Panc1 (cell line): ENCODE results near the gene A2ML1. TPM values are rescaled to one million over a fixed set of nuclear protein-coding genes. Genes with fewer than 3 reads are reported as not detected.

Source experiments
- ATAC-seq: fragments of 200-7000 bp; cut with Tn5 transposase; 2 replicates; pipeline ENCODE4 v1.9.1; 2020; ENCODE audit warnings: mild to moderate bottlenecking, moderate library complexity
- BruUV-seq: library from RNA; stranded (reverse); fragments of 400-500 nt; replicated peaks from 2 replicates; lab custom pipeline; 2021; lab: Mats Ljungman, UMichigan
- CTCF ChIA-PET: fragments of 300-600 bp; sonication (Branson Sonifier 250); formaldehyde crosslinking; loops from one replicate; lab custom pipeline; 2022; ENCODE audit warnings: antibody characterized with exemption; lab: Charles Lee
- POLR2A ChIA-PET: fragments of 300-600 bp; sonication (Branson Sonifier 250); formaldehyde crosslinking; loops from one replicate; lab custom pipeline; 2022; ENCODE audit warnings: antibody characterized with exemption; lab: Charles Lee
- DNase-seq: peaks from one replicate; pipeline ENCODE4 v3.0.0-alpha.2; 2010; ENCODE audit warnings: low read depth, low spot score
- H3K27ac ChIP-seq: 2 replicates; pipeline ENCODE4 v1.5.1; 2011; ENCODE audit warnings: mild to moderate bottlenecking, low read length, inconsistent platforms
- H3K27me3 ChIP-seq: fragments of 200-500 bp; sonication (Bioruptor generic); 2 replicates; pipeline ENCODE4 v1.6.0; 2014; ENCODE audit warnings: low read length, inconsistent platforms; ENCODE audit not compliant: control insufficient read depth, insufficient read depth
- H3K36me3 ChIP-seq: fragments of 200-500 bp; sonication (Bioruptor generic); 2 replicates; pipeline ENCODE4 v1.5.1; 2014; ENCODE audit warnings: inconsistent platforms, mild to moderate bottlenecking, low read length, moderate library complexity; ENCODE audit not compliant: control insufficient read depth, insufficient read depth
- H3K4me1 ChIP-seq: 2 replicates; pipeline ENCODE4 v1.5.1; 2011; ENCODE audit warnings: inconsistent platforms, mild to moderate bottlenecking, low read length, moderate library complexity; ENCODE audit not compliant: control insufficient read depth, insufficient read depth
- H3K4me3 ChIP-seq, 2 experiments: 2 replicates each; pipeline ENCODE4 v1.5.1; 2011 to 2012; ENCODE audit warnings: low read depth in 2 of 2, low read length in 2 of 2, mild to moderate bottlenecking in 2 of 2, inconsistent platforms in 1 of 2, moderate library complexity in 1 of 2
- H3K9me3 ChIP-seq: fragments of 200-500 bp; sonication (Bioruptor generic); 2 replicates; pipeline ENCODE4 v1.5.1; 2014; ENCODE audit warnings: low read depth, mild to moderate bottlenecking, inconsistent platforms, low read length, moderate library complexity; ENCODE audit not compliant: control insufficient read depth, insufficient read depth
- CTCF ChIP-seq: fragments of 450-650 bp; IDR thresholded peaks from 2 replicates; pipeline ENCODE4 v1.5.1; 2017; ENCODE audit warnings: mild to moderate bottlenecking
- POLR2AphosphoS5 ChIP-seq: IDR thresholded peaks from 2 replicates; pipeline ENCODE4 v1.6.1; 2012; ENCODE audit warnings: mild to moderate bottlenecking, low read depth, low read length, moderate library complexity
- REST ChIP-seq, 2 experiments: IDR thresholded peaks; 2 replicates each; pipeline ENCODE4 v1.6.1; 2011 to 2012; ENCODE audit warnings: low read depth in 2 of 2, control low read depth in 1 of 2, low read length in 1 of 2, mild to moderate bottlenecking in 1 of 2, moderate library complexity in 1 of 2; ENCODE audit not compliant: insufficient read depth in 1 of 2
- SIN3A ChIP-seq: IDR thresholded peaks from 2 replicates; pipeline ENCODE4 v1.6.1; 2012; ENCODE audit warnings: low read depth, mild to moderate bottlenecking, low read length, moderate library complexity, borderline replicate concordance; ENCODE audit not compliant: insufficient read depth
- TCF7L2 ChIP-seq: IDR thresholded peaks from 2 replicates; pipeline ENCODE4 v1.6.1; 2011; ENCODE audit warnings: mild to moderate bottlenecking, low read depth, low read length, inconsistent platforms
- in situ Hi-C: cut with HindIII; loops from 2 replicates; pipeline ENCODE4 v1.10.0; 2016; ENCODE audit warnings: low sequenced_read_pairs, low pct_unique_long_range_greater_than_20kb
- intact Hi-C: fragments of 100-400 bp; cut with micrococcal nuclease; formaldehyde crosslinking; loops from one replicate; pipeline ENCODE4 v1.10.0; 2022; ENCODE audit not compliant: unreplicated experiment
- total RNA-seq: library from RNA; stranded (reverse); gene quantifications from one replicate; pipeline ENCODE4 v1.2.1, GENCODE V29; 2021; ENCODE audit not compliant: unreplicated experiment

Gene A2ML1
- total RNA-seq, 1 experiment from 2014 or later: not detected

GRCh38 chr12:8847435-8847834, 25.0 kb downstream of the A2ML1 start:
- in situ Hi-C loops (no loop called here), intact Hi-C loops (no loop called here)
- no peaks in the 10 kb centered on the region for H3K9me3 ChIP-seq
- no peak for ATAC-seq
- no peaks in the 10 kb centered on the region for H3K36me3 ChIP-seq
- no peak overlapping the region for H3K4me3 ChIP-seq
- CTCF ChIA-PET: no interaction called here
- H3K27me3 ChIP-seq: no peaks in the 10 kb centered on the region; the same call in 1 of the 2 replicates
- POLR2A ChIA-PET: no interaction called here
- no peak for TF ChIP-seq SIN3A
- no peak for TF ChIP-seq REST (IDR thresholded peaks at IDR 0.05; ENCODE audit: insufficient read depth in 1 of 2, low read depth in 2 of 2, low read length in 1 of 2)
- TF ChIP-seq CTCF: no peak
- 0 out of 2 replicates have a peak, but pooled peaks cover 4% of the 10 kb centered on the region for H3K4me1 ChIP-seq
- BruUV-seq: no TSS peak
- no peak for DNase-seq
- no peak overlapping the region for H3K27ac ChIP-seq

- ChIA-PET POLR2A (no interaction called here), CTCF (no interaction called here)
- ATAC-seq (no peak), DNase-seq (no peak)
- Histone ChIP-seq H3K4me1 (no peaks in the 10 kb centered on the region), H3K36me3 (no peaks in the 10 kb centered on the region), H3K27ac (no peak overlapping the region), H3K4me3 (no peak overlapping the region), H3K9me3 (no peaks in the 10 kb centered on the region), H3K27me3 (no peaks in the 10 kb centered on the region; the same call in 1 of the 2 replicates)
- intact Hi-C loops (no loop called here), in situ Hi-C loops (no loop called here)
- TF ChIP-seq TCF7L2 (no peak), SIN3A (no peak), CTCF (no peak), REST (IDR thresholded peaks at IDR 0.05; ENCODE audit: insufficient read depth in 1 of 2, low read depth in 2 of 2, low read length in 1 of 2) (no peak), POLR2AphosphoS5 (no peak)
- BruUV-seq: no TSS peak
These were observed 27.5 kb downstream of the A2ML1 start for GRCh38 chr12:8849876-8850275.
